Neural progenitor cell (in vitro differentiated cells): ENCODE results near the gene ERC2. TPM values are rescaled to one million over a fixed set of nuclear protein-coding genes. Genes with fewer than 3 reads are reported as not detected.
A peak's percentile ranks its signal among the peaks of the same experiment; 100 is the strongest.

Source experiments
- DNase-seq: peaks from one replicate; pipeline ENCODE4 v3.0.0-alpha.2; 2016; ENCODE audit warnings: low spot score
- H2AFZ ChIP-seq: fragments of 200-600 bp; sonication (generic); replicated peaks from 2 replicates; pipeline ENCODE4 v1.6.1; 2016; ENCODE audit warnings: antibody characterized with exemption
- H3F3A ChIP-seq: fragments of 200-600 bp; sonication (generic); 2 replicates; pipeline ENCODE4 v1.6.1; 2016; ENCODE audit warnings: antibody characterized with exemption, low read depth
- H3K27ac ChIP-seq: fragments of 200-600 bp; sonication (generic); 2 replicates; pipeline ENCODE4 v1.5.1; 2016; ENCODE audit warnings: mild to moderate bottlenecking
- H3K27me3 ChIP-seq: fragments of 200-600 bp; sonication (generic); 2 replicates; pipeline ENCODE4 v1.6.1; 2016; ENCODE audit warnings: mild to moderate bottlenecking, moderate library complexity
- H3K36me3 ChIP-seq: fragments of 200-600 bp; sonication (generic); 2 replicates; pipeline ENCODE4 v1.5.1; 2016
- H3K4me1 ChIP-seq: fragments of 200-600 bp; sonication (generic); 2 replicates; pipeline ENCODE4 v1.6.1; 2016; ENCODE audit warnings: mixed run types
- H3K4me2 ChIP-seq: fragments of 200-600 bp; sonication (generic); 2 replicates; pipeline ENCODE4 v1.6.1; 2016
- H3K4me3 ChIP-seq: fragments of 200-600 bp; sonication (generic); 2 replicates; pipeline ENCODE4 v1.5.1; 2016
- H3K79me2 ChIP-seq: fragments of 200-600 bp; sonication (generic); 2 replicates; pipeline ENCODE4 v1.6.1; 2016; ENCODE audit warnings: low read depth
- H3K9ac ChIP-seq: fragments of 200-600 bp; sonication (generic); 2 replicates; pipeline ENCODE4 v1.6.1; 2016
- H3K9me3 ChIP-seq: fragments of 200-600 bp; sonication (generic); 2 replicates; pipeline ENCODE4 v1.5.1; 2016; ENCODE audit warnings: low read depth
- H4K20me1 ChIP-seq: fragments of 200-600 bp; sonication (generic); 2 replicates; pipeline ENCODE4 v1.6.1; 2016; ENCODE audit warnings: low read depth
- H3K27ac Mint-ChIP-seq: 3 replicates; pipeline ENCODE4 v1.8.0; 2021; ENCODE audit warnings: mixed read lengths
- H3K27me3 Mint-ChIP-seq: 2 replicates; pipeline ENCODE4 v1.8.0; 2022; ENCODE audit warnings: low read depth, mild to moderate bottlenecking, inconsistent platforms, moderate library complexity, mixed read lengths; ENCODE audit not compliant: insufficient read depth
- H3K36me3 Mint-ChIP-seq: 3 replicates; pipeline ENCODE4 v1.8.0; 2021; ENCODE audit warnings: mixed read lengths
- H3K4me1 Mint-ChIP-seq: 3 replicates; pipeline ENCODE4 v1.8.0; 2021; ENCODE audit warnings: mixed read lengths
- H3K4me3 Mint-ChIP-seq: 3 replicates; pipeline ENCODE4 v1.8.0; 2021; ENCODE audit warnings: mild to moderate bottlenecking, moderate library complexity, mixed read lengths
- H3K9me3 Mint-ChIP-seq: 3 replicates; pipeline ENCODE4 v1.8.0; 2020; ENCODE audit warnings: mixed read lengths
- EZH2 ChIP-seq: fragments of 200-600 bp; sonication (generic); IDR thresholded peaks from 2 replicates; pipeline ENCODE4 v1.6.1; 2017; ENCODE audit warnings: antibody characterized with exemption, mild to moderate bottlenecking, moderate library complexity
- EZH2phosphoT487 ChIP-seq: fragments of 200-600 bp; sonication (generic); IDR thresholded peaks from 2 replicates; pipeline ENCODE4 v1.6.1; 2017; ENCODE audit warnings: antibody characterized with exemption
- total RNA-seq: library from RNA; depleted of rRNA; stranded (reverse); fragments of >200 nt; gene quantifications from 2 replicates; pipeline ENCODE4 v1.2.3, GENCODE V29; 2015; ENCODE audit warnings: low replicate concordance
- TF ChIP-seq, protein P1 (sequence below): fragments of 200-600 bp; sonication (generic); IDR thresholded peaks from 2 replicates; pipeline ENCODE4 v1.5.1; 2017; ENCODE audit warnings: antibody characterized with exemption, mild to moderate bottlenecking

Gene ERC2
- total RNA-seq, 1 donor from 2014 or later: 24.8 TPM

GRCh38 chr3:55537129-55537528, 931.1 kb downstream of the ERC2 start:
- no peak overlapping the region for H2AFZ ChIP-seq
- H3K4me1 Mint-ChIP-seq: peaks cover 53% of the 10 kb centered on the region
- peaks cover 10% of the 10 kb centered on the region for H3K27me3 Mint-ChIP-seq
- no peak for DNase-seq
- no peak for TF ChIP-seq EZH2
- no peak for TF ChIP-seq EZH2phosphoT487
- H3K9me3 ChIP-seq: no peaks in the 10 kb centered on the region
- no peaks in the 10 kb centered on the region for H3F3A ChIP-seq
- H3K27me3 ChIP-seq: no peaks in the 10 kb centered on the region
- no peak overlapping the region for H3K4me2 ChIP-seq
- no peaks in the 10 kb centered on the region for H3K36me3 ChIP-seq
- no peaks in the 10 kb centered on the region for H4K20me1 ChIP-seq
- H3K36me3 Mint-ChIP-seq: peaks cover 5% of the 10 kb centered on the region
- H3K9ac ChIP-seq: no peak overlapping the region
- peak overlapping the region; percentile 84 for H3K27ac Mint-ChIP-seq
- H3K4me1 ChIP-seq: peaks cover 26% of the 10 kb centered on the region
- H3K4me3 ChIP-seq: no peak overlapping the region
- no peaks in the 10 kb centered on the region for H3K9me3 Mint-ChIP-seq
- H3K4me3 Mint-ChIP-seq: peak overlapping the region; percentile 23
- H3K79me2 ChIP-seq: no peaks in the 10 kb centered on the region
- H3K27ac ChIP-seq: no peak overlapping the region

DNA sequence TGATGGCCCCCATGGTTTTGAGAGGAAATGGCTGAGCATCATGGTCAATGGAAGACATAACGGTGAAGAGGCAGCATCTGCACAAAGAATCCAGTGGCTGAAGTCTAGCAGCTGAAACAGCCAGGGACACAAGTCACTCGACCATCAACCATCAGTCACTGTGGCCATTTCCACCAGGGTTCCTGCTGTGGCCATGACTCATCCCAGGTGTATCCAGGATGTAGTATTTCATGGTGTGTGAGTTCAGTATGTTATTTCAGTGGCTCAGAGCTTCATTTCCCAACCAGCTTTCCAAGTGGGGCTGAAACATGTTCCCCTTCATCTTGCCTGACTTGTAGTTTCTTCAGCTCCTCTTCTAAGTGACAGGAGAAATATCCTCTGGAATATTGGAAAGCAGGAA, 933.4 kb downstream of the ERC2 start:
- Histone ChIP-seq H3K9ac (no peak overlapping the region), H2AFZ (no peak overlapping the region), H3K9me3 (no peaks in the 10 kb centered on the region), H3K27ac (no peak overlapping the region), H3K27me3 (no peaks in the 10 kb centered on the region), H3K36me3 (no peaks in the 10 kb centered on the region), H3K4me2 (no peak overlapping the region), H3K79me2 (no peaks in the 10 kb centered on the region), H3F3A (no peaks in the 10 kb centered on the region), H3K4me3 (no peak overlapping the region), H3K4me1 (peaks cover 18% of the 10 kb centered on the region), H4K20me1 (no peaks in the 10 kb centered on the region)
- no peak overlapping the region for H3K4me3 Mint-ChIP-seq
- DNase-seq: no peak
- TF ChIP-seq, protein P1, sequence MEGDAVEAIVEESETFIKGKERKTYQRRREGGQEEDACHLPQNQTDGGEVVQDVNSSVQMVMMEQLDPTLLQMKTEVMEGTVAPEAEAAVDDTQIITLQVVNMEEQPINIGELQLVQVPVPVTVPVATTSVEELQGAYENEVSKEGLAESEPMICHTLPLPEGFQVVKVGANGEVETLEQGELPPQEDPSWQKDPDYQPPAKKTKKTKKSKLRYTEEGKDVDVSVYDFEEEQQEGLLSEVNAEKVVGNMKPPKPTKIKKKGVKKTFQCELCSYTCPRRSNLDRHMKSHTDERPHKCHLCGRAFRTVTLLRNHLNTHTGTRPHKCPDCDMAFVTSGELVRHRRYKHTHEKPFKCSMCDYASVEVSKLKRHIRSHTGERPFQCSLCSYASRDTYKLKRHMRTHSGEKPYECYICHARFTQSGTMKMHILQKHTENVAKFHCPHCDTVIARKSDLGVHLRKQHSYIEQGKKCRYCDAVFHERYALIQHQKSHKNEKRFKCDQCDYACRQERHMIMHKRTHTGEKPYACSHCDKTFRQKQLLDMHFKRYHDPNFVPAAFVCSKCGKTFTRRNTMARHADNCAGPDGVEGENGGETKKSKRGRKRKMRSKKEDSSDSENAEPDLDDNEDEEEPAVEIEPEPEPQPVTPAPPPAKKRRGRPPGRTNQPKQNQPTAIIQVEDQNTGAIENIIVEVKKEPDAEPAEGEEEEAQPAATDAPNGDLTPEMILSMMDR: no peak
- TF ChIP-seq EZH2 (no peak), EZH2phosphoT487 (no peak)
- H3K27ac Mint-ChIP-seq: no peak overlapping the region
- H3K36me3 Mint-ChIP-seq: peaks cover 5% of the 10 kb centered on the region
- peaks cover 58% of the 10 kb centered on the region for H3K4me1 Mint-ChIP-seq
- H3K9me3 Mint-ChIP-seq: no peaks in the 10 kb centered on the region
- H3K27me3 Mint-ChIP-seq: peaks cover 6% of the 10 kb centered on the region

DNA sequence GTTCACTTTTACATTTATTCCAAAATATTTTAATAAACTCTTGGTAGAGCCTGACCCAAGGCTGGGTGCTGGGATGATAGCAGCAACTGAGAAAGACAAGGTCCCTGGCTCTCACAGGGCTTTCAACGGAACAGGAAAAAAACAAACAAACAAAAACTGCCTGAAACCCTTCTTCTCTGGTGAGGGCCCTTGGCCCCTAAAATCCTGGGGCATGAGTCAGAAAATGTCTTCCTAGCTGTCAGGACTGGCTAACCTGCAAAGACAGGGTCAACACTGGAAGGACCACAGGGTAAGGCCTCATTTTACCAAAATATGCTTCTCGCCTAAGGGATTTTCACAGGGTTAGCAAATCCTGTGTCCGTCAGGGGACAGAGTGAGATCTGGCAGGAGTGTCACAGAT, 935.5 kb downstream of the ERC2 start:
- Histone ChIP-seq H3F3A (no peaks in the 10 kb centered on the region), H2AFZ (no peak overlapping the region), H3K79me2 (no peaks in the 10 kb centered on the region), H3K9ac (no peak overlapping the region), H3K36me3 (no peaks in the 10 kb centered on the region), H3K9me3 (no peaks in the 10 kb centered on the region), H3K4me2 (no peak overlapping the region), H3K27ac (no peak overlapping the region), H3K4me3 (no peak overlapping the region), H3K4me1 (peaks cover 4% of the 10 kb centered on the region), H4K20me1 (no peaks in the 10 kb centered on the region), H3K27me3 (no peaks in the 10 kb centered on the region)
- no peak for DNase-seq
- peaks cover 6% of the 10 kb centered on the region for H3K27me3 Mint-ChIP-seq
- peaks cover 5% of the 10 kb centered on the region for H3K36me3 Mint-ChIP-seq
- no peak overlapping the region for H3K4me3 Mint-ChIP-seq
- H3K9me3 Mint-ChIP-seq: no peaks in the 10 kb centered on the region
- peaks cover 42% of the 10 kb centered on the region for H3K4me1 Mint-ChIP-seq
- TF ChIP-seq EZH2phosphoT487 (no peak), EZH2 (no peak)
- TF ChIP-seq, protein P1: no peak
- H3K27ac Mint-ChIP-seq: peak overlapping the region; percentile 92

- Histone ChIP-seq H3K4me3 (no peak overlapping the region), H3F3A (no peaks in the 10 kb centered on the region), H3K27ac (no peak overlapping the region), H3K4me2 (no peak overlapping the region), H3K9me3 (no peaks in the 10 kb centered on the region), H3K9ac (no peak overlapping the region), H4K20me1 (no peaks in the 10 kb centered on the region), H3K4me1 (no peaks in the 10 kb centered on the region), H2AFZ (no peak overlapping the region), H3K36me3 (no peaks in the 10 kb centered on the region), H3K27me3 (no peaks in the 10 kb centered on the region), H3K79me2 (no peaks in the 10 kb centered on the region)
- Mint-ChIP-seq H3K4me1 (peaks cover 28% of the 10 kb centered on the region), H3K36me3 (peaks cover 5% of the 10 kb centered on the region), H3K27ac (peak overlapping the region; percentile 78), H3K9me3 (no peaks in the 10 kb centered on the region), H3K27me3 (peaks cover 2% of the 10 kb centered on the region), H3K4me3 (no peak overlapping the region)
- TF ChIP-seq, protein P1: no peak
- TF ChIP-seq EZH2 (no peak), EZH2phosphoT487 (no peak)
- no peak for DNase-seq
Observed at GRCh38 chr3:55531321-55531720, 936.9 kb downstream of the ERC2 start.
